DMS53 (cell line): ENCODE results near the gene C1orf159.
A peak's percentile ranks its signal among the peaks of the same experiment; 100 is the strongest.
"Not testable (repeated sequence)": the region's sequence is repeated elsewhere in the genome, so short reads cannot be mapped to it uniquely, and the experiment has no call there.

Source experiments
- DNase-seq: peaks from one replicate; lab custom pipeline; 2025; lab: John Stamatoyannopoulos, UW

Gene C1orf159

GRCh38 chr1:1149416-1149815 lies 33.5 kb upstream of the C1orf159 start:
- no peak for DNase-seq

GRCh38 chr1:1148569-1148968 lies 32.7 kb upstream of the C1orf159 start:
- no peak for DNase-seq

- no peak for DNase-seq
These were observed 32.2 kb upstream of the C1orf159 start for GRCh38 chr1:1148061-1148460.

- DNase-seq, result no peak
These were observed 30.7 kb upstream of the C1orf159 start for GRCh38 chr1:1146596-1146995.

- no peak for DNase-seq
These were observed 30.1 kb upstream of the C1orf159 start for GRCh38 chr1:1146026-1146425.

GRCh38 chr1:1145547-1145914 lies 29.6 kb upstream of the C1orf159 start:
- no peak for DNase-seq

- peak; percentile 46 for DNase-seq
These were observed 29.1 kb upstream of the C1orf159 start for GRCh38 chr1:1144843-1145546.

- DNase-seq, result peak; percentile 90
These were observed 28.4 kb upstream of the C1orf159 start for GRCh38 chr1:1144122-1144842.

GRCh38 chr1:1143636-1144035 lies 27.7 kb upstream of the C1orf159 start:
- no peak for DNase-seq

- no peak for DNase-seq
These were observed 27.0 kb upstream of the C1orf159 start for GRCh38 chr1:1142844-1143243.

GRCh38 chr1:1142352-1142751 lies 26.5 kb upstream of the C1orf159 start:
- DNase-seq, result not testable (repeated sequence)

GRCh38 chr1:1141911-1142250 lies 26.0 kb upstream of the C1orf159 start:
- no peak for DNase-seq

GRCh38 chr1:1141244-1141910 lies 25.5 kb upstream of the C1orf159 start:
- no peak for DNase-seq

- DNase-seq, result no peak
These were observed 24.8 kb upstream of the C1orf159 start for GRCh38 chr1:1140673-1141072.

GRCh38 chr1:1137256-1138045 lies 21.6 kb upstream of the C1orf159 start:
- DNase-seq, result peak; percentile 66

GRCh38 chr1:1136547-1137230 lies 20.8 kb upstream of the C1orf159 start:
- peak; percentile 70 for DNase-seq

GRCh38 chr1:1135339-1136136 lies 19.6 kb upstream of the C1orf159 start:
- DNase-seq, result peak; percentile 58

- DNase-seq, result no peak
These were observed 18.5 kb upstream of the C1orf159 start for GRCh38 chr1:1134300-1134970.

GRCh38 chr1:1132956-1133750 lies 17.3 kb upstream of the C1orf159 start:
- DNase-seq, result no peak
